ENCODE data around the gene PGM5. TPM values are rescaled to one million over a fixed set of nuclear protein-coding genes. Genes with fewer than 3 reads are reported as not detected.
"Not testable (repeated sequence)": the region's sequence is repeated elsewhere in the genome, so short reads cannot be mapped to it uniquely, and the experiment has no call there.

PGM5 gene
- total and polyA plus RNA-seq, 4 experiments from 2014 or later, result not detected

- H3K4me3 ChIP-seq (ENCODE audit: low read length in 2 of 2); CTCF ChIA-PET (ENCODE audit: partially characterized antibody); H3K36me3 Mint-ChIP-seq; H3K9me3 Mint-ChIP-seq; H3K27me3 ChIP-seq (ENCODE audit: insufficient read depth, low read length); H3K36me3 ChIP-seq (ENCODE audit: insufficient read depth, low read length); H3K9me3 ChIP-seq (ENCODE audit: control insufficient read depth in 1 of 2, low read length in 2 of 2); H3K27ac ChIP-seq (ENCODE audit: low read depth, low read length); POLR2A ChIA-PET (ENCODE audit: partially characterized antibody); H3K27me3 Mint-ChIP-seq; H3K4me1 ChIP-seq (ENCODE audit: insufficient read depth, low read length); intact Hi-C loops (cut with micrococcal nuclease); DNase-seq; H3K27ac Mint-ChIP-seq; H3K4me3 Mint-ChIP-seq; H3K4me1 Mint-ChIP-seq: not testable (repeated sequence)
These were observed 12.4 kb upstream of the PGM5 start for GRCh38 chr9:68343992-68344391.

GRCh38 chr9:68351689-68352088, 4.7 kb upstream of the PGM5 start:
- H3K27me3 ChIP-seq (ENCODE audit: insufficient read depth, low read length); H3K27me3 Mint-ChIP-seq; H3K27ac Mint-ChIP-seq; DNase-seq; H3K4me1 Mint-ChIP-seq; H3K36me3 ChIP-seq (ENCODE audit: insufficient read depth, low read length); H3K4me3 Mint-ChIP-seq; H3K27ac ChIP-seq (ENCODE audit: low read depth, low read length); H3K4me1 ChIP-seq (ENCODE audit: insufficient read depth, low read length); H3K9me3 ChIP-seq (ENCODE audit: control insufficient read depth in 1 of 2, low read length in 2 of 2); H3K9me3 Mint-ChIP-seq; intact Hi-C loops (cut with micrococcal nuclease); POLR2A ChIA-PET (ENCODE audit: partially characterized antibody); CTCF ChIA-PET (ENCODE audit: partially characterized antibody); H3K4me3 ChIP-seq (ENCODE audit: low read length in 2 of 2); H3K36me3 Mint-ChIP-seq: not testable (repeated sequence)

GRCh38 chr9:68355993-68356379, 425 bp upstream of the PGM5 start:
- H3K27ac Mint-ChIP-seq; H3K27me3 Mint-ChIP-seq; H3K27me3 ChIP-seq (ENCODE audit: insufficient read depth, low read length); CTCF ChIA-PET (ENCODE audit: partially characterized antibody); H3K4me3 ChIP-seq (ENCODE audit: low read length in 2 of 2); H3K36me3 ChIP-seq (ENCODE audit: insufficient read depth, low read length); POLR2A ChIA-PET (ENCODE audit: partially characterized antibody); DNase-seq; H3K27ac ChIP-seq (ENCODE audit: low read depth, low read length); H3K4me1 ChIP-seq (ENCODE audit: insufficient read depth, low read length); H3K36me3 Mint-ChIP-seq; H3K9me3 Mint-ChIP-seq; intact Hi-C loops (cut with micrococcal nuclease); H3K9me3 ChIP-seq (ENCODE audit: control insufficient read depth in 1 of 2, low read length in 2 of 2): not testable (repeated sequence)
- H3K4me3 Mint-ChIP-seq, result peak overlapping the region in 7 of 8 donors; percentile 43 to 73 (median 61)
- peaks cover 4 to 11% (median 4%) of the 10 kb centered on the region in 4 donors for H3K4me1 Mint-ChIP-seq

GRCh38 chr9:68357119-68357714, 806 bp downstream of the PGM5 start:
- H3K36me3 ChIP-seq (ENCODE audit: insufficient read depth, low read length); H3K27ac ChIP-seq (ENCODE audit: low read depth, low read length); H3K27me3 ChIP-seq (ENCODE audit: insufficient read depth, low read length); H3K36me3 Mint-ChIP-seq; H3K4me3 ChIP-seq (ENCODE audit: low read length in 2 of 2); H3K9me3 ChIP-seq (ENCODE audit: control insufficient read depth in 1 of 2, low read length in 2 of 2); H3K27ac Mint-ChIP-seq; intact Hi-C loops (cut with micrococcal nuclease); H3K27me3 Mint-ChIP-seq; CTCF ChIA-PET (ENCODE audit: partially characterized antibody); POLR2A ChIA-PET (ENCODE audit: partially characterized antibody); H3K9me3 Mint-ChIP-seq; H3K4me1 ChIP-seq (ENCODE audit: insufficient read depth, low read length): not testable (repeated sequence)
- H3K4me1 Mint-ChIP-seq, result peaks cover 4 to 11% (median 4%) of the 10 kb centered on the region in 4 donors
- peak in 1 of 5 donors; percentile 33 for DNase-seq
- H3K4me3 Mint-ChIP-seq, result peak overlapping the region in 4 of 8 donors; percentile 37 to 71 (median 57)

- H3K27me3 ChIP-seq (ENCODE audit: insufficient read depth, low read length); H3K36me3 ChIP-seq (ENCODE audit: insufficient read depth, low read length); H3K36me3 Mint-ChIP-seq; POLR2A ChIA-PET (ENCODE audit: partially characterized antibody); H3K27ac ChIP-seq (ENCODE audit: low read depth, low read length); CTCF ChIA-PET (ENCODE audit: partially characterized antibody); H3K4me1 Mint-ChIP-seq; H3K9me3 Mint-ChIP-seq; H3K4me1 ChIP-seq (ENCODE audit: insufficient read depth, low read length); H3K9me3 ChIP-seq (ENCODE audit: control insufficient read depth in 1 of 2, low read length in 2 of 2); H3K27me3 Mint-ChIP-seq; H3K4me3 ChIP-seq (ENCODE audit: low read length in 2 of 2); intact Hi-C loops (cut with micrococcal nuclease): not testable (repeated sequence)
- DNase-seq, result peak in 3 of 5 donors; percentile 1 to 24 (median 4)
- peak overlapping the region in 4 of 8 donors; percentile 43 to 76 (median 66) for H3K4me3 Mint-ChIP-seq
- peak overlapping the region in 2 of 7 donors; percentile 26 to 48 for H3K27ac Mint-ChIP-seq
These were observed 10.6 kb downstream of the PGM5 start for GRCh38 chr9:68366933-68367547.

GRCh38 chr9:68375789-68376188, 19.4 kb downstream of the PGM5 start:
- H3K36me3 ChIP-seq (ENCODE audit: insufficient read depth, low read length); H3K27ac Mint-ChIP-seq; H3K4me3 Mint-ChIP-seq; H3K27me3 Mint-ChIP-seq; H3K27ac ChIP-seq (ENCODE audit: low read depth, low read length); POLR2A ChIA-PET (ENCODE audit: partially characterized antibody); intact Hi-C loops (cut with micrococcal nuclease); DNase-seq; H3K4me1 Mint-ChIP-seq; H3K9me3 ChIP-seq (ENCODE audit: control insufficient read depth in 1 of 2, low read length in 2 of 2); CTCF ChIA-PET (ENCODE audit: partially characterized antibody); H3K27me3 ChIP-seq (ENCODE audit: insufficient read depth, low read length); H3K36me3 Mint-ChIP-seq; H3K4me1 ChIP-seq (ENCODE audit: insufficient read depth, low read length); H3K4me3 ChIP-seq (ENCODE audit: low read length in 2 of 2): not testable (repeated sequence)
- H3K9me3 Mint-ChIP-seq, result peaks cover 0 to 11% (median 2%) of the 10 kb centered on the region in 8 donors

GRCh38 chr9:68377723-68378122, 21.3 kb downstream of the PGM5 start:
- H3K36me3 ChIP-seq (ENCODE audit: insufficient read depth, low read length); intact Hi-C loops (cut with micrococcal nuclease); H3K9me3 Mint-ChIP-seq; H3K9me3 ChIP-seq (ENCODE audit: control insufficient read depth in 1 of 2, low read length in 2 of 2); CTCF ChIA-PET (ENCODE audit: partially characterized antibody); H3K36me3 Mint-ChIP-seq; H3K4me1 ChIP-seq (ENCODE audit: insufficient read depth, low read length); H3K27me3 ChIP-seq (ENCODE audit: insufficient read depth, low read length); H3K4me3 Mint-ChIP-seq; DNase-seq; H3K4me3 ChIP-seq (ENCODE audit: low read length in 2 of 2); H3K27me3 Mint-ChIP-seq; H3K27ac ChIP-seq (ENCODE audit: low read depth, low read length); POLR2A ChIA-PET (ENCODE audit: partially characterized antibody); H3K4me1 Mint-ChIP-seq; H3K27ac Mint-ChIP-seq: not testable (repeated sequence)

GRCh38 chr9:68383894-68384293, 27.5 kb downstream of the PGM5 start:
- H3K36me3 ChIP-seq (ENCODE audit: insufficient read depth, low read length); H3K4me3 Mint-ChIP-seq; H3K4me1 Mint-ChIP-seq; H3K4me1 ChIP-seq (ENCODE audit: insufficient read depth, low read length); H3K27ac Mint-ChIP-seq; H3K27ac ChIP-seq (ENCODE audit: low read depth, low read length); POLR2A ChIA-PET (ENCODE audit: partially characterized antibody); intact Hi-C loops (cut with micrococcal nuclease); CTCF ChIA-PET (ENCODE audit: partially characterized antibody); DNase-seq; H3K36me3 Mint-ChIP-seq; H3K27me3 ChIP-seq (ENCODE audit: insufficient read depth, low read length); H3K27me3 Mint-ChIP-seq; H3K9me3 ChIP-seq (ENCODE audit: control insufficient read depth in 1 of 2, low read length in 2 of 2); H3K9me3 Mint-ChIP-seq; H3K4me3 ChIP-seq (ENCODE audit: low read length in 2 of 2): not testable (repeated sequence)
